ENCODE measurements around the gene ETAA1.

Gene ETAA1

DNA sequence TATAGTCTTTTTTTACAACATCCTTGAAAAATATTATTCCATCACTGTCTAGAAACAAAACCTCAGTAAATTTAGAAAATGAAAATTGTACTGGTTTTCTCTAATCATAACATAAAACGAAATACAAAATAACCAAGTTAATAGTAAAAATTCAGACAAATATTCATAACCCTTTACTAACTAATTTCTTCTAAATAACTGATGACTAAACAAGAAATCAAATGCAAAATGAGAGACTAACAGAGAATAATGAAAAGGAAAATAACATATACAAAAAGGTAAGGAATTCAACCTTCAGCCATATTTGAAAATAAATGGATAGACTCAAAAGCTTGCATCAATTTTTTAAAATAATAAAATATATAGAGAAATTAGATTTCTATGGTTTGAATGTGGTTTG is 18.6 kb upstream of the ETAA1 start:
- H3K9ac ChIP-seq = no peak overlapping the region
- no peak overlapping the region for H3K4me3 ChIP-seq (ENCODE audit: low read depth, low read length)
- H3K9me3 ChIP-seq (ENCODE audit: control insufficient read depth, low read length) = no peaks in the 10 kb centered on the region
- TF ChIP-seq, protein P1, sequence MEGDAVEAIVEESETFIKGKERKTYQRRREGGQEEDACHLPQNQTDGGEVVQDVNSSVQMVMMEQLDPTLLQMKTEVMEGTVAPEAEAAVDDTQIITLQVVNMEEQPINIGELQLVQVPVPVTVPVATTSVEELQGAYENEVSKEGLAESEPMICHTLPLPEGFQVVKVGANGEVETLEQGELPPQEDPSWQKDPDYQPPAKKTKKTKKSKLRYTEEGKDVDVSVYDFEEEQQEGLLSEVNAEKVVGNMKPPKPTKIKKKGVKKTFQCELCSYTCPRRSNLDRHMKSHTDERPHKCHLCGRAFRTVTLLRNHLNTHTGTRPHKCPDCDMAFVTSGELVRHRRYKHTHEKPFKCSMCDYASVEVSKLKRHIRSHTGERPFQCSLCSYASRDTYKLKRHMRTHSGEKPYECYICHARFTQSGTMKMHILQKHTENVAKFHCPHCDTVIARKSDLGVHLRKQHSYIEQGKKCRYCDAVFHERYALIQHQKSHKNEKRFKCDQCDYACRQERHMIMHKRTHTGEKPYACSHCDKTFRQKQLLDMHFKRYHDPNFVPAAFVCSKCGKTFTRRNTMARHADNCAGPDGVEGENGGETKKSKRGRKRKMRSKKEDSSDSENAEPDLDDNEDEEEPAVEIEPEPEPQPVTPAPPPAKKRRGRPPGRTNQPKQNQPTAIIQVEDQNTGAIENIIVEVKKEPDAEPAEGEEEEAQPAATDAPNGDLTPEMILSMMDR (IDR thresholded peaks at IDR 0.05) = no peak
- no peaks in the 10 kb centered on the region for H3K4me1 ChIP-seq
- H3K36me3 ChIP-seq (ENCODE audit: control insufficient read depth, insufficient read depth, low read length) = no peaks in the 10 kb centered on the region
- H3K27me3 ChIP-seq (ENCODE audit: control insufficient read depth, insufficient read depth, low read length) = no peaks in the 10 kb centered on the region
- H3K4me2 ChIP-seq (ENCODE audit: low read length) = no peak overlapping the region
- H3K79me2 ChIP-seq = no peaks in the 10 kb centered on the region
- no peak overlapping the region for H2AFZ ChIP-seq
- H3K27ac ChIP-seq = no peak overlapping the region

DNA sequence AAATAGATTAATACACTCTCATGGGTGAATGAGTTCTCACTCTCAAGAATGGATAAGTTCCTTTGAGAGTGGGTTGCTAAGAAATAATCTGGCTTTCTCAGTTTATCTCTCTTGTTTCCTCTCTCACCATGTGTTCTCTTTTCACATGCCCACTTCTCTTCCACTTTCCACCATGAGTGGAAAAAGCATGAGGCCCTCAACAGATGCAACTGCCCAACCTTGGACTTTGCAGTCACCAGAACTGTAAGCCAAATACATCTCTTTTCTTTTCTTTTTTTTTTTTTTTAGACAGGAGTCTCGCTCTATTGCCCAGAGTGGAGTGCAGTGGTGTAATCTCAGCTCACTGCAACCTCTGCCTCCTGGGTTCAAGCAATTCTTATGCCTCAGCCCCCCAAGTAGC is 18.1 kb upstream of the ETAA1 start:
- H3K27me3 ChIP-seq (ENCODE audit: control insufficient read depth, insufficient read depth, low read length) = no peaks in the 10 kb centered on the region
- no peak overlapping the region for H3K4me3 ChIP-seq (ENCODE audit: low read depth, low read length)
- no peak overlapping the region for H3K4me2 ChIP-seq (ENCODE audit: low read length)
- no peaks in the 10 kb centered on the region for H3K4me1 ChIP-seq
- TF ChIP-seq, protein P1 (IDR thresholded peaks at IDR 0.05) = no peak
- H2AFZ ChIP-seq = no peak overlapping the region
- H3K36me3 ChIP-seq (ENCODE audit: control insufficient read depth, insufficient read depth, low read length) = no peaks in the 10 kb centered on the region
- H3K79me2 ChIP-seq = no peaks in the 10 kb centered on the region
- H3K9me3 ChIP-seq (ENCODE audit: control insufficient read depth, low read length) = no peaks in the 10 kb centered on the region
- no peak overlapping the region for H3K27ac ChIP-seq
- no peak overlapping the region for H3K9ac ChIP-seq

DNA sequence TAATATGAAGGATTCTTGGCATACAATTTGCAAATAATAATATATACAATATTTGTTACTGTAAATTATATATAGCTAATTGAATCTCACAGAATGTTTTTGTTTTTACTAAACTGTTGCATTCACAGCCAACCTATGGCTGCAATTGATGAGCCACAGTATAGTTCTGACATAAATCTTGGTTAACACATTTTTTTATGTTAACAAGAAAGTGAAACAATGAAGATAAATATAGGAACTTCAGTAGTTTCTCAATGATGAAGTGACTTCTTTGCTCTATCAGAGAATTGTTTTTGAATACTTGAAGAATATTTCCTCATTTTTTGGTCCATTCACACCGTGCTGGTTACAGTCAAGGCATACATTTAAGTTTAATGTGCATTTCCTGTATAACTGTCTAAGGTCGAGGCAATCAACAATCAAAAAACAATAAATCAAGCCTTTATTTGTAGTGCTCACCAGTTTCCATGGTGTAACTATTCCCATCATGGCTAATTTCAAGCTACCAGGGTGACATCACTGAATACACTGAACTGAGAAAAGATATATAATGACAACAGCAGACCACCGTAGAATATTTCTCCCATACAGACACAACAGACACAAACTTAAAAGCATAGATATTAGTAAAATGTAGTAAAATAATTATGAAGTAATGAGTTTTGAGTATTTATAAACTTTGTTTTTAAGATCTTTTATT is 12.9 kb upstream of the ETAA1 start:
- no peak overlapping the region for H3K4me2 ChIP-seq (ENCODE audit: low read length)
- no peaks in the 10 kb centered on the region for H3K36me3 ChIP-seq (ENCODE audit: control insufficient read depth, insufficient read depth, low read length)
- H3K4me3 ChIP-seq (ENCODE audit: low read depth, low read length) = no peak overlapping the region
- H3K27ac ChIP-seq = no peak overlapping the region
- no peaks in the 10 kb centered on the region for H3K9me3 ChIP-seq (ENCODE audit: control insufficient read depth, low read length)
- H3K4me1 ChIP-seq = no peaks in the 10 kb centered on the region
- no peaks in the 10 kb centered on the region for H3K27me3 ChIP-seq (ENCODE audit: control insufficient read depth, insufficient read depth, low read length)
- no peak overlapping the region for H3K9ac ChIP-seq
- H3K79me2 ChIP-seq = no peaks in the 10 kb centered on the region
- TF ChIP-seq, protein P1 (IDR thresholded peaks at IDR 0.05) = no peak
- H2AFZ ChIP-seq = no peak overlapping the region

DNA sequence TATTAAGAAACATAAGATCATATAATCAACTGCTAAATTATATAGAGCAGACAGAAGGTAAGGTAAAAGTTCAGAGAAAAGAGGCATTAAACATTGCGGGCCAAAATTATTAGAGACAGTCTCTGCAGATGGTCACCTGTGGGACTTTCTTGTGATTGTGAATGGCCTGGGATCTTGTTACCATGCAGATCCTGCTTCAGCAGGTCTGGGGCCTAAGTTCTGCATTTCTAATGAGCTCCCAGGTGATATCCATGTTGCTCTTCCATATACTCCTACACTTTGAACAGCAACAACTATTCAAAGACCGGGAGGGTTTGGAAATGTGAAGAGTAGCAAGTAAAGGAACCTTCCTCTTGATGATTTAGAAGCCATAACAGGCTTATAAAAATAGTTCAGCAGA is 8.5 kb upstream of the ETAA1 start:
- no peaks in the 10 kb centered on the region for H3K79me2 ChIP-seq
- H3K36me3 ChIP-seq (ENCODE audit: control insufficient read depth, insufficient read depth, low read length) = no peaks in the 10 kb centered on the region
- TF ChIP-seq, protein P1 (IDR thresholded peaks at IDR 0.05) = no peak
- H3K4me3 ChIP-seq (ENCODE audit: low read depth, low read length) = no peak overlapping the region
- H3K27me3 ChIP-seq (ENCODE audit: control insufficient read depth, insufficient read depth, low read length) = no peaks in the 10 kb centered on the region
- no peak overlapping the region for H3K9ac ChIP-seq
- H3K4me1 ChIP-seq = no peaks in the 10 kb centered on the region
- H3K9me3 ChIP-seq (ENCODE audit: control insufficient read depth, low read length) = no peaks in the 10 kb centered on the region
- no peak overlapping the region for H3K4me2 ChIP-seq (ENCODE audit: low read length)
- H2AFZ ChIP-seq = no peak overlapping the region
- no peak overlapping the region for H3K27ac ChIP-seq

GRCh38 chr2:67389286-67389685 is 7.8 kb upstream of the ETAA1 start:
- no peaks in the 10 kb centered on the region for H3K27me3 ChIP-seq (ENCODE audit: control insufficient read depth, insufficient read depth, low read length)
- H3K4me3 ChIP-seq (ENCODE audit: low read depth, low read length) = no peak overlapping the region
- TF ChIP-seq, protein P1 (IDR thresholded peaks at IDR 0.05) = no peak
- H3K36me3 ChIP-seq (ENCODE audit: control insufficient read depth, insufficient read depth, low read length) = no peaks in the 10 kb centered on the region
- H2AFZ ChIP-seq = no peak overlapping the region
- H3K9me3 ChIP-seq (ENCODE audit: control insufficient read depth, low read length) = no peaks in the 10 kb centered on the region
- no peak overlapping the region for H3K27ac ChIP-seq
- no peak overlapping the region for H3K4me2 ChIP-seq (ENCODE audit: low read length)
- H3K4me1 ChIP-seq = no peaks in the 10 kb centered on the region
- H3K79me2 ChIP-seq = no peaks in the 10 kb centered on the region
- no peak overlapping the region for H3K9ac ChIP-seq
